Measurements from ENCODE around the gene CTSA. TPM values are rescaled to one million over a fixed set of nuclear protein-coding genes. Genes with fewer than 3 reads are reported as not detected.

Gene CTSA
- total RNA-seq, 2 experiments from 2014 or later, result 34.5 to 40.2 TPM

DNA sequence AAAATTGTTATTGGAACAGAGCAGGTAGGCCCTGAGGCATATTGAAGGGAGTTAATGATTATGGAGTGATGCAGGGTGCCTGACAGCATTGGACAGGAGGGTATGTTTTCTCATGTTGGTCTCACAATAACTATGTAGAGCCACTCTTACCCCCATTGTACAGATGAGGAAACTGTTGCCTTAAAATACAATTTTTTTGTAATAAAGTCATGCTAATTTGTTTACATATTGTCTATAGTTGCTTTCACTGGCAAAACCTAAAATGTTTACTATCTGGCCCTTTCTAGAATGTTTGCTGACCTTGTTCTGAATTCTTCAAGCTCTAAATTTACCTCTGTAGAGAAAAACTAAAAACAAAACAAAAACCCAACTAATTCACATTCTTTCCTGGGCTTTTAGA is 39.6 kb upstream of the CTSA start:
- no peak overlapping the region for H3K4me3 Mint-ChIP-seq
- POLR2A ChIA-PET, result interaction anchor here (1.1 kb wide), 1 partner anchor 39 kb away, joined by 3 read pairs; the partner anchor contains the start of gene UBE2C
- H3K36me3 Mint-ChIP-seq (ENCODE audit: low read depth), result peaks cover 13% of the 10 kb centered on the region
- CTCF ChIA-PET, result interaction anchor here (1.0 kb wide), 1 partner anchor 46 kb away, joined by 4 read pairs; no protein-coding TSS in a partner anchor
- H3K9me3 Mint-ChIP-seq, result no peaks in the 10 kb centered on the region
- no peaks in the 10 kb centered on the region for H3K27me3 Mint-ChIP-seq
- DNase-seq, result no peak
- peaks cover 27% of the 10 kb centered on the region for H3K4me1 Mint-ChIP-seq (ENCODE audit: low read depth)
- no peak for ATAC-seq
- intact Hi-C loops (cut with micrococcal nuclease), result no loop called here
- no peak overlapping the region for H3K27ac Mint-ChIP-seq
- TF ChIP-seq, protein P1, sequence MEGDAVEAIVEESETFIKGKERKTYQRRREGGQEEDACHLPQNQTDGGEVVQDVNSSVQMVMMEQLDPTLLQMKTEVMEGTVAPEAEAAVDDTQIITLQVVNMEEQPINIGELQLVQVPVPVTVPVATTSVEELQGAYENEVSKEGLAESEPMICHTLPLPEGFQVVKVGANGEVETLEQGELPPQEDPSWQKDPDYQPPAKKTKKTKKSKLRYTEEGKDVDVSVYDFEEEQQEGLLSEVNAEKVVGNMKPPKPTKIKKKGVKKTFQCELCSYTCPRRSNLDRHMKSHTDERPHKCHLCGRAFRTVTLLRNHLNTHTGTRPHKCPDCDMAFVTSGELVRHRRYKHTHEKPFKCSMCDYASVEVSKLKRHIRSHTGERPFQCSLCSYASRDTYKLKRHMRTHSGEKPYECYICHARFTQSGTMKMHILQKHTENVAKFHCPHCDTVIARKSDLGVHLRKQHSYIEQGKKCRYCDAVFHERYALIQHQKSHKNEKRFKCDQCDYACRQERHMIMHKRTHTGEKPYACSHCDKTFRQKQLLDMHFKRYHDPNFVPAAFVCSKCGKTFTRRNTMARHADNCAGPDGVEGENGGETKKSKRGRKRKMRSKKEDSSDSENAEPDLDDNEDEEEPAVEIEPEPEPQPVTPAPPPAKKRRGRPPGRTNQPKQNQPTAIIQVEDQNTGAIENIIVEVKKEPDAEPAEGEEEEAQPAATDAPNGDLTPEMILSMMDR (IDR thresholded peaks at IDR 0.05), result no peak

DNA sequence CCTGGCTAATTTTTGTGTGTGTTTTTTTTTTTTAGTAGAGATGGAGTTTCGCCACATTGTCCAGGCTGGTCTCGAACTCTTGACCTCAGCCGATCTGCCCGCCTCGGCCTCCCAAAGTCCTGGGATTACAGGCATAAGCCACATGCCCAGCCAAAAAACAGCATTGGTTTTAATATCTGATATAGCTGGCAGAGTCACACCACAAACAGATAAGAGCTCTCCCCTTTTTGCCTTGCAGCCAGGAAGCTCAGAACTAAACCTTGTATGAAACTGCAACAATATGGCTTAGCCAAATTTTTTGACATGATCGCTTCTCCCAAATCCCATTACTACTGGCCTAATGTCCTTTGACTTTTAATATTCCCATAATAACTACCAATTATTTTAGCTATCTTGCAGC is 38.8 kb upstream of the CTSA start:
- intact Hi-C loops (cut with micrococcal nuclease), result no loop called here
- CTCF ChIA-PET, result interaction anchor here (1.0 kb wide), 3 partner anchors 39 to 118 kb away, joined by 3 to 4 read pairs (median 3); no protein-coding TSS in a partner anchor
- POLR2A ChIA-PET, result interaction anchor here (1.1 kb wide), 1 partner anchor 39 kb away, joined by 3 read pairs; the partner anchor contains the start of gene UBE2C
- Mint-ChIP-seq H3K9me3 (no peaks in the 10 kb centered on the region), H3K27me3 (no peaks in the 10 kb centered on the region), H3K36me3 (ENCODE audit: low read depth) (peaks cover 12% of the 10 kb centered on the region), H3K27ac (no peak overlapping the region), H3K4me3 (no peak overlapping the region), H3K4me1 (ENCODE audit: low read depth) (peaks cover 28% of the 10 kb centered on the region)
- TF ChIP-seq, protein P1 (IDR thresholded peaks at IDR 0.05), result no peak
- ATAC-seq (no peak), DNase-seq (no peak)

DNA sequence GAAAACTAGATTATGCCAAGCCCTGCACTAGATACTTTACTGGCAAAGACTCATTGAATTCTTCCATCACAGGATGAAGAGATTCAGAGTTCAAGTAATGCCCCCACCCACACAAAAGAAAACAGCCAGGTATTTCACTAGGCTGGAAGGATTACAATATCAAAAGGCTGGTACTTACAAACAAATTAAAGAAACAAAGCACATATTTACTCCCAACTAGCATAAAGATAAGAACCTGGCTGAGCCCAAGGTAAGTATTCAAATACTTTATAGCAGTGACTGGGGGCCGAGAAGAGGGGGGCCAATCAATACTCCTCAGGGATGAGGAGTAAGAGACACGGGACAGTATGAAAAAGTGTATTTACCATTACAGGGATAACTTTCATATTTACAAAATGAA is 37.7 kb upstream of the CTSA start:
- DNase-seq, result no peak
- H3K36me3 Mint-ChIP-seq (ENCODE audit: low read depth), result peaks cover 12% of the 10 kb centered on the region
- no peak overlapping the region for H3K4me3 Mint-ChIP-seq
- TF ChIP-seq, protein P1 (IDR thresholded peaks at IDR 0.05), result no peak
- peaks cover 33% of the 10 kb centered on the region for H3K4me1 Mint-ChIP-seq (ENCODE audit: low read depth)
- ChIA-PET POLR2A (no interaction called here), CTCF (interaction anchor here (1.0 to 1.1 kb wide), 2 partner anchors 9 to 117 kb away, joined by 3 read pairs; no protein-coding TSS in a partner anchor)
- ATAC-seq, result no peak
- H3K27ac Mint-ChIP-seq, result no peak overlapping the region
- no peaks in the 10 kb centered on the region for H3K9me3 Mint-ChIP-seq
- no peaks in the 10 kb centered on the region for H3K27me3 Mint-ChIP-seq
- intact Hi-C loops (cut with micrococcal nuclease), result no loop called here

DNA sequence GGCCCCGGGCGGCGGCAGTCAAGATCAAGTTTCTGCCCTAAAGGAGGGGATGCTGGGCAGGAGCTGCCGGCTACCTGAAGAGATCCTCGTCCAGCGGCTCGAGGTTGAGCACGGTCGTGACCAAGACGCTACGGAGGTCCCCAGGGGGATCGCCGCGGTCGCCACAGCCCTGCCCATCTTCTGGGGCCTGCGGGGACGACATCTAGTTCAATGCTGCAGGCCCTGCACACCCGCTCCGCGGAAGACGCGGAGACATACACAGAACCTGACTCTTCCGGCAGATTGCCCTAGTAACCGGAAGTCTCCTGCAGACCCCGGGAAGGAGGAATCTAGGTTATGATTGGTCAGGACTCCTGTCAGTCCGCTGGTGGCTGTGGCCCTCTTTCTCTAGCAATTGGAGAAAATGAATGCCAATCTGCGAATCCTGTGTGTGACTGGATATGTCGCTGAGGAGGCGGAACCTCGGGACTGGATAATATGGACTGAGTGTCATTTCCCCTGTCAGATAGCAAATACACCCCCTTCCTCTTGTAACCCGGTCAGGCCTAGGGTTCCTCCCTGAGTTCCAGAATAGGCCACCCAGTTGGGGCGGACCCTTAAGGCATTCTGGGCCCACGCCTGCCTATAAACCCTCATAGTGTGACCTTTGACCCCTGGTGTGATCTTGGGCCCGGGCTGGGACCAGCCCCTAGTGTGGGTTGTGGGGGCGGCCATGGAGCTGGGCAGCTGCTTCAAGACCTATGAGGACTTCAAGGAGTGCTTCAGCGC is 33.8 kb upstream of the CTSA start, which contains the start of the genes ACOT8 and ZSWIM3:
TSS of gene ACOT8 (minus strand) at position 279 of the 768 bp plus-strand sequence. CDS start at position 202, 77 bp downstream.
TSS of gene ZSWIM3 (plus strand) at position 501 of the 768 bp plus-strand sequence. CDS start at position 713, 212 bp downstream.
- POLR2A ChIA-PET, result interaction anchor here (1.3 to 3.6 kb wide), 8 partner anchors 9 to 115 kb away, joined by 3 to 19 read pairs (median 6); partner anchors contain the start of genes CTSA, NEURL2, UBE2C and ZNF335

More for the DNA sequence above, 33.8 kb upstream of the CTSA start, which contains the start of the genes ACOT8 and ZSWIM3:
- DNase-seq (peak; percentile 98), ATAC-seq (peak; percentile 96)
- Mint-ChIP-seq H3K4me1 (ENCODE audit: low read depth) (peaks cover 42% of the 10 kb centered on the region), H3K27ac (peak within 1 kb of the TSS; percentile 99), H3K27me3 (no peaks in the 10 kb centered on the region), H3K9me3 (no peaks in the 10 kb centered on the region), H3K4me3 (peak within 1 kb of the TSS; percentile 97), H3K36me3 (ENCODE audit: low read depth) (peaks cover 4% of the 10 kb centered on the region)
- TF ChIP-seq, protein P1 (IDR thresholded peaks at IDR 0.05), result no peak
- CTCF ChIA-PET, result interaction anchor here (0.7 to 3.1 kb wide), 6 partner anchors 9 to 564 kb away, joined by 3 to 15 read pairs (median 4); partner anchors contain the start of gene ZSWIM1
- intact Hi-C loops (cut with micrococcal nuclease), result loop anchor here (5.0 kb wide), 1 partner anchor 45 kb away; the partner anchor contains the start of gene UBE2C

Measured in activated CD8-positive, alpha-beta T cell treated with anti-CD3 and anti-CD28 coated beads for 36 hours (primary cell).